ENCODE data around the gene SLK.
A peak's percentile ranks its signal among the peaks of the same experiment; 100 is the strongest.

SLK gene

DNA sequence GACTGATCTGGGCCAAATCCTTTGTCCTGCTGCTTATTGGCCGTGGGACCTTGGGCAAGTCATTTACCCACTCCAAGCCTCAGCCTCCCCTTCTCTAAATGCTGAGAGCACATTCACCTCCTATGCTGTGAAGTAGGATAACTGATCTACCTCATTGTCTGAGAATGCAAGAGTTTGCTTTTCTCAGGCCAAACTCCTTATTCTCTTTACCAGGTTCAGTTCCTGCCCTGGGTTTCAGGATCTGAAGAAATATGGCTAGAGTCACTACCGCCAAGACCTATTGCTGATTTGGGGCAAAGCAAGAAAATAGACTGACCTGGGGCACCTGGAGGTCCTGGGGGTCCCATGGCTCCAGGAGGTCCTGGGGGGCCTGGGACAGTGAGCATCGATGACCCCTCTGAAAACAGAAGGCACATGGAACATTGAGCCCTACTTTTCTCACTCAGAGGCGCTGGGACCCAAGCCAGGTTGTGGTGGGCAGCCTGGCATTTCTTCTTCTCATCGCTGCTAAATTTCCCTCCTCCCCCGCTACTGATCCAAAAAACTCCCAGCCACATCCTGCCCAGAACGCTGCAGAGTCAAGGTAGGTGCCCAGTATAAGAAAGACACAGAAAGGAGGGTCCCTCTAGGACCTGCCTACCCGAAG, 76.4 kb downstream of the SLK start:
- no peak overlapping the region for H3K27ac ChIP-seq
- TF ChIP-seq, protein P1, sequence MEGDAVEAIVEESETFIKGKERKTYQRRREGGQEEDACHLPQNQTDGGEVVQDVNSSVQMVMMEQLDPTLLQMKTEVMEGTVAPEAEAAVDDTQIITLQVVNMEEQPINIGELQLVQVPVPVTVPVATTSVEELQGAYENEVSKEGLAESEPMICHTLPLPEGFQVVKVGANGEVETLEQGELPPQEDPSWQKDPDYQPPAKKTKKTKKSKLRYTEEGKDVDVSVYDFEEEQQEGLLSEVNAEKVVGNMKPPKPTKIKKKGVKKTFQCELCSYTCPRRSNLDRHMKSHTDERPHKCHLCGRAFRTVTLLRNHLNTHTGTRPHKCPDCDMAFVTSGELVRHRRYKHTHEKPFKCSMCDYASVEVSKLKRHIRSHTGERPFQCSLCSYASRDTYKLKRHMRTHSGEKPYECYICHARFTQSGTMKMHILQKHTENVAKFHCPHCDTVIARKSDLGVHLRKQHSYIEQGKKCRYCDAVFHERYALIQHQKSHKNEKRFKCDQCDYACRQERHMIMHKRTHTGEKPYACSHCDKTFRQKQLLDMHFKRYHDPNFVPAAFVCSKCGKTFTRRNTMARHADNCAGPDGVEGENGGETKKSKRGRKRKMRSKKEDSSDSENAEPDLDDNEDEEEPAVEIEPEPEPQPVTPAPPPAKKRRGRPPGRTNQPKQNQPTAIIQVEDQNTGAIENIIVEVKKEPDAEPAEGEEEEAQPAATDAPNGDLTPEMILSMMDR (conservative IDR thresholded peaks at IDR 0.05): no peak

DNA sequence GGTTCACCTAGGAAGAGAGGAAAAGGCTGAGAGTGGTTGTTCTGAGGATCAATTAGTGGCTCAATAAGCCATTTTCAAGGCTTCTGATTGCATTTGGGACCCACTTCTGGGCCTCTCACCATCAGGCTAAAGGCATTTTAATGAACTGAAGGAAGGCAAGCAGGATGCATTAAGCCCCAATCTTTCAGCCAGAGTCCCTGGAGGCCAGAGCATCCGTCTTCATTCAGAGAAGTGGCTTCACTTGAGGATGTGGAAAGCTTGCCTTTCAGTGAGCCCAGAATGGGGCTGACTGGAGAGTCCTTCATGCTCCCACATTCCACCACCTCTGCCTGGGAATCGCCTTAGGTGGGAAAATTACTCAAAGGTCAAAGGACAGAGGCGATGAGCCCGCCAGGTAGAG, 76.9 kb downstream of the SLK start:
- TF ChIP-seq, protein P1 (conservative IDR thresholded peaks at IDR 0.05): no peak
- no peak overlapping the region for H3K27ac ChIP-seq

DNA sequence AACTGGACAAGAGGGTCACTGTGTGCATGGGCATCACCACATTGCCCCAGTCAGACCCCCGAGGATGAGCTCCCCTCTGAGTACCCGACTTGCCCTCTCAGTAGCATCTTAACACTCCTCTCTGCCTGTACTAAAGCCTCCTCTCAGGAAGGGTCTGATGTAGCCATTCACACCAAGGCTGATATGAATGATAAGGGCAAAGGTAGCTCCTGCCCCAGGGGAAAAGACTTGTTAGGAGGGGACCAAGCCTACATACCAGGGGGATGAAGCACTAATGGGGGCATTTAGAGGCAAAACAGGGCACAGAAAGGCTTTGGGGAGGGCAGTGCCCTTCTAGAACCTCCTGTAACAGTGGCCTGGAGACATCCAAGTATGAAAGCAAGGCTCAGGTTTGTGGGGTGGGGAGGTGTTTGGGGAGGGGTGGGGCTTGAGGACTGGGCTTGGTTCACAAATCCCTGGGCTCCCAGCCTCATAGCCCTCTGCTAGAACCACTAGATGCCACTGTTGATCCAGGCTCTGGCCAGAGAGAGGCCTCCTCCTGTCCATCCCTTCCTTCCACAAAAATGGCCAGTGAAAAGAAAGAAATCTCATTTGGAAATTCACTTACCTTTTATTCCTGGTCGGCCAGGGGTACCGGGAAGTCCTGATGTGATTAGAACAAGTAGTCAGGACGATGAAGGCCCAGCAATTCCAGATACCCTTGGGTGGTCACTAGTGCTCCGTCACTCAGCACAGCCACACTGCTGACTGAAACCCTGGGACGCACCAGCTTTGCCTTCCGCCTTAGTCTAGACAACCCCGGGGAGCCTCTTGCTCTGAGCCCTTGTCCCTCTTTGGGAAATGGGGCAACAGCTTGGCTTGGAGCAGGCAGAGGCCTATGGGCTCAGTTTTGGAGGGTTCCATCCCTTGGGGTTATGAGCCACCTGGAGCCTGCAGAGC, 78.5 kb downstream of the SLK start:
- no peak overlapping the region for H3K27ac ChIP-seq

DNA sequence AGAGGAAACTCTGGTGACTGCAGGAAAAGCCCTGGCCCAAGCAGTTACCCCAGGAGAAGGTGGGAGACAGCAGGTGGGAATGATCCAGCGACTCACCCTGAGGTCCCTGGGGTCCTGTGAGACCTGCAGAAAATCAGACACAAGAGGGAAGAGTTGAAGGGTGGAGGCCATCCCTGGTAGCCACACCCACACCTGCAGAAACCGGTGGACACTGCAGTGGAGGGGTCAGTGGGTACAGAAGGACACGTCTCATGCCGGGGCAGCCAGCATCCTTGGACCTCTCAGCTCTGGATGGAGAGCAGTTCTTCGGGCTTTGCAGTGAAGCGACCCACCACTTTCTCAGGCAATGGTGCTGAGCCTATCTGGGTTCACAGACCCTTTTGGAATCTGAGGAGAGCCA, 79.7 kb downstream of the SLK start:
- TF ChIP-seq, protein P1 (conservative IDR thresholded peaks at IDR 0.05): no peak
- H3K27ac ChIP-seq: no peak overlapping the region

More for the DNA sequence above, 78.5 kb downstream of the SLK start:
- TF ChIP-seq, protein P1 (conservative IDR thresholded peaks at IDR 0.05): peak; percentile 85

DNA sequence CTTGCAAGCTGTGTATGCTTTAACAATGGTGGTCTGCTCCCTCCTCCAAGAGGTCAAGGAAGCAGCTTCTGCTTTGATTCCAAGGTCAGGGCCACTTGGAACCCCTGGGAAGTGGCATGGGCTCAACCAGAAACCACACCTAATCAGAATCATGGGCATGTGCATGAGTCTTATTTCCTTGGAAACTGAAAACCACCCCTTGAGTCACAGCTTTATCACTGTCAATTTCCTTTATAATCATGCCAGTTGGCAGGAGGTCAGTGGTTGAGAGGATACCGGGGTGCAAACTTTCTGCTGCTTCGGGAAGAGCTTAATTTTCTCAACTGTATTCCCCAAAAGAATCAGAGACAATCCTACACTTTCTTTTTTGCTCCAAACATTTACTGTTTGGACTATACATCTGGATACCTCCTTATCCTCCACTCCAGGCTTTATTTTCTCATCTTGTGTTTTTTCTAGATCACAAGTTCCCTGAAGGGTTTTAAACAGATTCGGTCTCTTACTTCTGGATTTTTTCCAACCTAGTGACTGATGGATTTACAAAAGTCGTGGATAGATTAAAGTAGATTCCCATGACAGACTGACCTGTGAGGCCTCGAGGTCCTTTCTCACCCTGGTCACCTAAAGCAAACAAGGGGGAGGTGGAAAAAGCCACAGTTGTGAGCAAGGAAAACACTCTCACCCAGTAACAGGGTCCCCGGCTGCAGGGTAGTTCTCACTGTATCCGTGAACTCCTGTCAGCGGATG, 82.7 kb downstream of the SLK start:
- H3K27ac ChIP-seq: no peak overlapping the region
- TF ChIP-seq, protein P1 (conservative IDR thresholded peaks at IDR 0.05): no peak

DNA sequence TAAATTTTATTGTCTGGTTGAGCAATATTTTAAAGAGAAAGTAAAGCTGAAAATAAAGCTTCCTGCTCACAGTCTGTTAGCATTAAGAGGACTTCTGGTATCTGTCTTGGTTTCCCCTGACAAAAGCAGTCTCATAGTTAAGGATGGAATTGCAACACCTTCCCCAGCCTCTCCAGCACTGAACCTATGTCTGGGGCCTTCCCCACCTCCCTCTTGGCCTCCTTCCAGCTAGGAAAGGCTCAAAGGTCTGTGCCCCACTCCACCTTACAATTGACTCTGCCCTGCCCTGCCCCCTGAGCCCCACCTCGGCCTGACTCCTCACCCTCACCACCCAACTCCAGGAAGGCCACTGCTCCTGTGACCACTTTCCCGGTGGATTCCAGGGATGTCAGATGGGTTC, 85.5 kb downstream of the SLK start:
- TF ChIP-seq, protein P1 (conservative IDR thresholded peaks at IDR 0.05): no peak
- no peak overlapping the region for H3K27ac ChIP-seq

DNA sequence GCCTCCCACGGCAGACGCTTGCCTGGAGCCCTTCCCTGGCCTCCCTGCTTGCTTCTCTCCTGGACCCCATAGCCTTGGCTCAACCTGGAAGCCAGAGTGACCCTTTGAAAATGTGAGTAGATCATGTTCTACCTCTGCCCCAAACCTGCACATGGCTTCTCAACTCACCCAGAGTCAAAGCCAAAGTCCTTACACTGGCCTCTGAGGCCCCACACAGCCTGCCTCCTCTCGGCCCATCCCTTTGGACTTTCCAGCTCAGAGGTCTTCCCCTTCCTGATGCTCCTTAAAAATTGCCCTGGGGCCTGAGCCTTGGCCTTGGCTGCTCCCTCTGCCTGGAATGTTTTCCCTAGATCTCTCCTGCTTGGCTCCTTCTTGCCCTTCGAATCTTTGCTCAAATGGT, 86.3 kb downstream of the SLK start:
- H3K27ac ChIP-seq: no peak overlapping the region
- TF ChIP-seq, protein P1 (conservative IDR thresholded peaks at IDR 0.05): no peak
